ENCODE results near the gene GALNTL6. TPM values are rescaled to one million over a fixed set of nuclear protein-coding genes. Genes with fewer than 3 reads are reported as not detected.

The GALNTL6 gene
- total RNA-seq, 2 donors from 2014 or later, result 0.19 to 0.20 TPM

DNA sequence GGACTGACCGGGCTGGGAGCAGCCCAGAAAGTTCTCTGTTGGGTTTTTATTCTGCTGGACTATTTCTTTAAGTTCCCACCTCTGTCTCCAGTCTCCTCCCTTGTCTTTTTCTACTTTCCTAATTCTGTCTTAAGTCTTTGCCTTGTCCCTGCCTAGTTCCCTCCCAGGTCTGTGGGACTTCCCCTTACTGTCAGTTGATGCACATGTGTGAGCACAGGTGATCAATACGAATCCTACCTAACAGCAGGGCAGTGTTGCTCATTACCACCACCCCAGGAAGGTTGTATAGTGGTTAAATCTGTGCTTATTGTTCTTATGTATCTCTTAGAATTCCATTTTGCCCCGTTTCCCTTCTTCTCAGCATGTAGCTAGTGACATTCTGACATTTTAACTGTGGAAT lies 62.1 kb downstream of the GALNTL6 start:
- H3K4me3 ChIP-seq, result no peak overlapping the region
- no peaks in the 10 kb centered on the region for H3K27me3 ChIP-seq
- H3K9me3 ChIP-seq, result no peaks in the 10 kb centered on the region
- H3K27ac ChIP-seq, result no peak overlapping the region
- intact Hi-C loops (cut with DNase I), result no loop called here
- no peak overlapping the region for H3K9ac ChIP-seq (ENCODE audit: low read depth in 2 of 2, low read length in 2 of 2)
- H3K36me3 ChIP-seq, result no peaks in the 10 kb centered on the region
- H3K4me1 ChIP-seq, result no peaks in the 10 kb centered on the region
- no peak for DNase-seq
- TF ChIP-seq, protein P1, sequence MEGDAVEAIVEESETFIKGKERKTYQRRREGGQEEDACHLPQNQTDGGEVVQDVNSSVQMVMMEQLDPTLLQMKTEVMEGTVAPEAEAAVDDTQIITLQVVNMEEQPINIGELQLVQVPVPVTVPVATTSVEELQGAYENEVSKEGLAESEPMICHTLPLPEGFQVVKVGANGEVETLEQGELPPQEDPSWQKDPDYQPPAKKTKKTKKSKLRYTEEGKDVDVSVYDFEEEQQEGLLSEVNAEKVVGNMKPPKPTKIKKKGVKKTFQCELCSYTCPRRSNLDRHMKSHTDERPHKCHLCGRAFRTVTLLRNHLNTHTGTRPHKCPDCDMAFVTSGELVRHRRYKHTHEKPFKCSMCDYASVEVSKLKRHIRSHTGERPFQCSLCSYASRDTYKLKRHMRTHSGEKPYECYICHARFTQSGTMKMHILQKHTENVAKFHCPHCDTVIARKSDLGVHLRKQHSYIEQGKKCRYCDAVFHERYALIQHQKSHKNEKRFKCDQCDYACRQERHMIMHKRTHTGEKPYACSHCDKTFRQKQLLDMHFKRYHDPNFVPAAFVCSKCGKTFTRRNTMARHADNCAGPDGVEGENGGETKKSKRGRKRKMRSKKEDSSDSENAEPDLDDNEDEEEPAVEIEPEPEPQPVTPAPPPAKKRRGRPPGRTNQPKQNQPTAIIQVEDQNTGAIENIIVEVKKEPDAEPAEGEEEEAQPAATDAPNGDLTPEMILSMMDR (IDR thresholded peaks at IDR 0.05), result no peak

DNA sequence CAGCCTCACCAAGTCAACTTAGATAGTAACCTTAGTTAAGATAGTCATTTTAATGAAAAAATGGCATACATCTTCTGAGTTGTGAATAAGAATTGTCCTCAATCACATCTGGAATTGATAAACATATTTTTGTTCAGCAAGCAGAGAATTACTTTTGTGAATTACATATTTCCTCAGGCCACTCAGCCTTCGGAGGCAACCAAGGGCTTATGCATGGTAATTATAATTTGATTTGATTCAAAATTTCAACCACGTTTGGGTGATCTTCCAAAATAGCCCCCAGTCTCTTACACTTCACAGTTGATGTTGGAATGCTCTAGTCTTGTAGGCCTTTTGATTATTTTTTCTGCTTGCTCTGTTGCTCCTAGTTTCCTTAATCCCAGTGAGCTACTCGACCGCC lies 63.4 kb downstream of the GALNTL6 start:
- no peak for DNase-seq
- TF ChIP-seq, protein P1 (IDR thresholded peaks at IDR 0.05), result no peak
- Histone ChIP-seq H3K4me3 (no peak overlapping the region), H3K27me3 (no peaks in the 10 kb centered on the region), H3K4me1 (no peaks in the 10 kb centered on the region), H3K27ac (no peak overlapping the region), H3K9ac (ENCODE audit: low read depth in 2 of 2, low read length in 2 of 2) (no peak overlapping the region), H3K9me3 (no peaks in the 10 kb centered on the region), H3K36me3 (no peaks in the 10 kb centered on the region)
- intact Hi-C loops (cut with DNase I), result no loop called here

DNA sequence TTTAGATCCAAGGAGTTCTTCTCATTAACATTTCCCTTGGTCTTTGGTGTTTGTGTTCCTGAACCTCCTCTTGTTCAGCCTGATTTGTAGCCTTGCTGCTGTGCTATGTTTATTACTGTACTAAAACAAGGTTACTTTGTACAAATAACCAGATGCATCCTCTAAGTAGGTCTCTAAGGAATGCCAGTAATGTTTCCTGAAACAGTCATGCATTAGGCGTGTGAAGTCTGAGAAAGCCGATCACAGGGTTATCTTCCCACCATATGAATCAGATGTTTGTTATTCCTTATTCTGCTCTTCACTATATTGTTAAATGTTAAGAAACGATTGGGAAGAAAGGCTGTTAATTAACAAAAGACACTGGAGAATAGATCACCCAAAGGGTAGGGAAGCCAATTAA lies 66.9 kb downstream of the GALNTL6 start:
- Histone ChIP-seq H3K4me3 (no peak overlapping the region), H3K4me1 (no peaks in the 10 kb centered on the region), H3K36me3 (no peaks in the 10 kb centered on the region), H3K27ac (no peak overlapping the region), H3K27me3 (no peaks in the 10 kb centered on the region), H3K9me3 (no peaks in the 10 kb centered on the region), H3K9ac (ENCODE audit: low read depth in 2 of 2, low read length in 2 of 2) (no peak overlapping the region)
- intact Hi-C loops (cut with DNase I), result no loop called here
- DNase-seq, result no peak
- TF ChIP-seq, protein P1 (IDR thresholded peaks at IDR 0.05), result no peak

DNA sequence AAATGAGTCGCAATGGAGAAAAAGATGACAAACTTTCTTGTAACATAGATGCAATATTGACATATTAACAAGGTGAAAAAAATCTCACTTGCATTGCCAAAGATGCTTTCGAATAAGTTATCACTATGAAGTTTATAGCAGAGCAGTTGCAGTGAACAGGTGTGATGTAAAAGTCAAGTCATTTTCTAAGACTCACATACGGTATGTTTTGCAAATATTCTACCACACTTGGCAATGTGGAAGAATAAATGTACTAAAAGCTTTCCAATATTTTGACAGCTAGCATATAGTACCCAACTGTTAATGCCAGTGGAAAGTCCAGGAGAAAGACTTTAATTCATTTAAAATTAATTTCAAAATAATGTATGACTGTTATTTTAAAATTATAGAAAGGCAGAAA lies 76.5 kb downstream of the GALNTL6 start:
- no peak for DNase-seq
- Histone ChIP-seq H3K4me1 (no peaks in the 10 kb centered on the region), H3K4me3 (no peak overlapping the region), H3K27me3 (no peaks in the 10 kb centered on the region), H3K36me3 (no peaks in the 10 kb centered on the region), H3K9me3 (no peaks in the 10 kb centered on the region), H3K27ac (no peak overlapping the region), H3K9ac (ENCODE audit: low read depth in 2 of 2, low read length in 2 of 2) (no peak overlapping the region)
- intact Hi-C loops (cut with DNase I), result no loop called here
- TF ChIP-seq, protein P1 (IDR thresholded peaks at IDR 0.05), result no peak

DNA sequence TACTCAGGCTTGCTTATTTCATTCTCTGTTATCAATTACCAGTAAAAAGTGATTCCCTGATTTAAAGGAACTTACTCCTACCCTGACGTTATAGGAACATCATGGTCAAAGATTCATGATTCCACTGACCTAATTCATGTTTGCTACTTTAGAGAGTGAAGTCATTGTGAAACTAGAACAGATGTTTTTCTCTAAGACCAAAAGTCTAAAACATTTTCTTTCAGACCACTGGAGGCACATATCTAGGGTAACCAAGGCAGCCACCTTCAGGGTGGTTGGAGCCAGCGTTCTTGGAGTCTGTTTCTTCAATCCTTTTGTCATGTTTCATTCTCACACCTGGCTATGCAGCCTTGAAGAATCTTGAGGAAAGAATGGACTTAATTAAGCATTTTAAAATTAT lies 77.8 kb downstream of the GALNTL6 start:
- H3K4me3 ChIP-seq, result no peak overlapping the region
- intact Hi-C loops (cut with DNase I), result no loop called here
- H3K4me1 ChIP-seq, result no peaks in the 10 kb centered on the region
- TF ChIP-seq, protein P1 (IDR thresholded peaks at IDR 0.05), result no peak
- no peaks in the 10 kb centered on the region for H3K36me3 ChIP-seq
- H3K9me3 ChIP-seq, result no peaks in the 10 kb centered on the region
- H3K27me3 ChIP-seq, result no peaks in the 10 kb centered on the region
- no peak overlapping the region for H3K9ac ChIP-seq (ENCODE audit: low read depth in 2 of 2, low read length in 2 of 2)
- no peak overlapping the region for H3K27ac ChIP-seq
- DNase-seq, result no peak

DNA sequence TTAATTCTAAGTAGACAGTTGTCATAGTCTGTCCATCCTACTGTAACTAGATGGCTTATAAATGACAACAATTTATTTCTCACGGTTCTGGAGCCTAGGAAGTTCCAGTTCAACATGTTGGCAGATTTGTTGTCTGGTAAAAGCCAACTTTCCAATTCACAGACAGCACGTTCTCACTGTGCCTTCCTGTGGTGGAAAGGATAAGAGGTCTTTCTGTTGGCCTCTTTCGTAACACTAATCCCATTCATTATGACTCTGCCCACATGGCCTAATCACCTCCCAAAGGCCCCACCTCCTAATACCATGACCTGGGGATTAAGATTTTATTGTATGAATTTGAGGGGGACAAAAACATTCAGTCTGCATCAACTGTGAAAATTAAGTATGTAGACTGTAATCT lies 83.2 kb downstream of the GALNTL6 start:
- H3K9me3 ChIP-seq, result no peaks in the 10 kb centered on the region
- H3K36me3 ChIP-seq, result no peaks in the 10 kb centered on the region
- H3K27me3 ChIP-seq, result no peaks in the 10 kb centered on the region
- H3K4me3 ChIP-seq, result no peak overlapping the region
- no peaks in the 10 kb centered on the region for H3K4me1 ChIP-seq
- H3K9ac ChIP-seq (ENCODE audit: low read depth in 2 of 2, low read length in 2 of 2), result no peak overlapping the region
- no peak overlapping the region for H3K27ac ChIP-seq
- DNase-seq, result no peak
- intact Hi-C loops (cut with DNase I), result no loop called here
- TF ChIP-seq, protein P1 (IDR thresholded peaks at IDR 0.05), result no peak
